Occipital lobe (tissue), 2 donors: ENCODE results near the gene RNGTT. TPM values are rescaled to one million over a fixed set of nuclear protein-coding genes. Genes with fewer than 3 reads are reported as not detected.
"Not testable (repeated sequence)": the region's sequence is repeated elsewhere in the genome, so short reads cannot be mapped to it uniquely, and the experiment has no call there.

ENCODE experiments used
- DNase-seq: peaks from one replicate; lab custom pipeline; 2025; lab: John Stamatoyannopoulos, UW
- total RNA-seq: library from RNA; depleted of rRNA; stranded (reverse); fragments of >200 nt; gene quantifications from one replicate; pipeline ENCODE4 v1.2.3, GENCODE V29; 2014

RNGTT gene
- total RNA-seq, 1 donor from 2014 or later: 87.2 TPM

- no peak for DNase-seq
Observed at GRCh38 chr6:88914180-88914579, 49.2 kb downstream of the RNGTT start.

GRCh38 chr6:88913471-88913870, 49.9 kb downstream of the RNGTT start:
- DNase-seq: no peak

GRCh38 chr6:88910922-88911778, 52.3 kb downstream of the RNGTT start:
- DNase-seq: no peak

- DNase-seq: no peak
Observed at GRCh38 chr6:88908598-88909548, 54.5 kb downstream of the RNGTT start.

- not testable (repeated sequence) for DNase-seq
Observed at GRCh38 chr6:88907148-88907547, 56.3 kb downstream of the RNGTT start.

- no peak for DNase-seq
Observed at GRCh38 chr6:88899569-88900316, 63.7 kb downstream of the RNGTT start.

- no peak for DNase-seq
Observed at GRCh38 chr6:88895911-88896310, 67.5 kb downstream of the RNGTT start.

GRCh38 chr6:88890860-88891845, 72.3 kb downstream of the RNGTT start:
- DNase-seq: no peak

GRCh38 chr6:88890394-88890793, 73.0 kb downstream of the RNGTT start:
- no peak for DNase-seq

- no peak for DNase-seq
Observed at GRCh38 chr6:88884361-88884760, 79.1 kb downstream of the RNGTT start.

GRCh38 chr6:88882536-88882935, 80.9 kb downstream of the RNGTT start:
- DNase-seq: no peak

- no peak for DNase-seq
Observed at GRCh38 chr6:88881451-88881850, 82.0 kb downstream of the RNGTT start.

GRCh38 chr6:88880021-88880420, 83.4 kb downstream of the RNGTT start:
- no peak for DNase-seq

GRCh38 chr6:88877893-88878292, 85.5 kb downstream of the RNGTT start:
- DNase-seq: no peak

- DNase-seq: no peak
Observed at GRCh38 chr6:88872962-88873361, 90.5 kb downstream of the RNGTT start.

- no peak for DNase-seq
Observed at GRCh38 chr6:88871498-88871897, 91.9 kb downstream of the RNGTT start.

GRCh38 chr6:88870717-88871330, 92.6 kb downstream of the RNGTT start:
- DNase-seq: no peak

GRCh38 chr6:88869263-88870020, 94.0 kb downstream of the RNGTT start:
- no peak for DNase-seq
